Liver (tissue), 9 donors: ENCODE data around the gene RAB11FIP3. TPM values are rescaled to one million over a fixed set of nuclear protein-coding genes. Genes with fewer than 3 reads are reported as not detected.

Experiments
- DNase-seq: peaks from one replicate; pipeline ENCODE4 v3.0.0-alpha.2; 2017; ENCODE audit warnings: low spot score
- H3K27ac ChIP-seq, 2 donors: one replicate each; pipeline ENCODE4 v1.7.0; 2013; ENCODE audit warnings: inconsistent platforms in 2 of 2, low read length in 2 of 2, control low read depth in 1 of 2, low read depth in 1 of 2, mild to moderate bottlenecking in 1 of 2
- H3K27me3 ChIP-seq, 4 donors: one replicate each; pipeline versions ENCODE4 v1.6.1 to v1.7.0; 2013; ENCODE audit warnings: low read length in 3 of 4, inconsistent platforms in 1 of 4, mild to moderate bottlenecking in 1 of 4, moderate library complexity in 1 of 4; ENCODE audit not compliant: control insufficient read depth in 4 of 4, insufficient read depth in 4 of 4
- H3K36me3 ChIP-seq, 4 donors: one replicate each; pipeline versions ENCODE4 v1.6.1 to v1.7.0; 2013; ENCODE audit warnings: low read length in 3 of 4, mild to moderate bottlenecking in 3 of 4, low read depth in 1 of 4, moderate library complexity in 1 of 4; ENCODE audit not compliant: control insufficient read depth in 4 of 4, insufficient read depth in 3 of 4
- H3K4me1 ChIP-seq, 4 donors: one replicate each; pipeline versions ENCODE4 v1.6.1 to v1.7.0; 2013; ENCODE audit warnings: low read length in 3 of 4, mild to moderate bottlenecking in 3 of 4, moderate library complexity in 1 of 4; ENCODE audit not compliant: control insufficient read depth in 4 of 4, insufficient read depth in 4 of 4
- H3K4me3 ChIP-seq, 3 donors: one replicate each; pipeline versions ENCODE4 v1.6.1 to v1.7.0; 2013; ENCODE audit warnings: low read length in 3 of 3, control low read depth in 1 of 3, low read depth in 1 of 3, mild to moderate bottlenecking in 1 of 3
- H3K9ac ChIP-seq, 2 donors: one replicate each; pipeline ENCODE4 v1.7.0; 2013; ENCODE audit warnings: low read length in 2 of 2, mild to moderate bottlenecking in 2 of 2, moderate library complexity in 2 of 2, control low read depth in 1 of 2, low read depth in 1 of 2
- H3K9me3 ChIP-seq, 4 donors: one replicate each; pipeline versions ENCODE4 v1.6.1 to v1.7.0; 2013; ENCODE audit warnings: low read length in 3 of 4; ENCODE audit not compliant: control insufficient read depth in 4 of 4
- EGR1 ChIP-seq, 2 donors: IDR thresholded peaks; 2 replicates each; pipeline ENCODE4 v1.6.1; 2016 to 2018; ENCODE audit warnings: antibody characterized with exemption in 2 of 2, low read depth in 2 of 2
- FOXA1 ChIP-seq: IDR thresholded peaks from 2 replicates; pipeline ENCODE4 v1.6.1; 2016; ENCODE audit warnings: antibody characterized with exemption
- FOXA2 ChIP-seq: IDR thresholded peaks from 2 replicates; pipeline ENCODE4 v1.6.1; 2016; ENCODE audit warnings: antibody characterized with exemption
- GABPA ChIP-seq, 2 donors: IDR thresholded peaks in 1 of 2; conservative IDR thresholded peaks in 1 of 2; 2 replicates each; pipeline ENCODE4 v1.6.1; 2016; ENCODE audit warnings: antibody characterized with exemption in 2 of 2, mild to moderate bottlenecking in 1 of 2, moderate library complexity in 1 of 2
- HNF4A ChIP-seq, 2 donors: conservative IDR thresholded peaks; 2 replicates each; pipeline ENCODE4 v1.6.1; 2016; ENCODE audit warnings: antibody characterized with exemption in 2 of 2, mild to moderate bottlenecking in 2 of 2
- HNF4G ChIP-seq: IDR thresholded peaks from 2 replicates; pipeline ENCODE4 v1.6.1; 2016; ENCODE audit warnings: antibody characterized with exemption
- JUND ChIP-seq, 2 donors: IDR thresholded peaks; 2 replicates each; pipeline ENCODE4 v1.6.1; 2016; ENCODE audit warnings: antibody characterized with exemption in 2 of 2
- NR2F2 ChIP-seq: IDR thresholded peaks from 2 replicates; pipeline ENCODE4 v1.6.1; 2016; ENCODE audit warnings: antibody characterized with exemption
- RAD21 ChIP-seq, 2 donors: IDR thresholded peaks; 2 replicates each; pipeline ENCODE4 v1.6.1; 2016; ENCODE audit warnings: antibody characterized with exemption in 2 of 2, mild to moderate bottlenecking in 2 of 2
- RXRA ChIP-seq, 2 donors: IDR thresholded peaks; 2 replicates each; pipeline ENCODE4 v1.6.1; 2017 to 2018; ENCODE audit warnings: antibody characterized with exemption in 2 of 2, mild to moderate bottlenecking in 1 of 2
- SP1 ChIP-seq: IDR thresholded peaks from 2 replicates; pipeline ENCODE4 v1.6.1; 2018; ENCODE audit warnings: antibody characterized with exemption, mild to moderate bottlenecking
- TAF1 ChIP-seq: conservative IDR thresholded peaks from 2 replicates; pipeline ENCODE4 v1.6.1; 2016; ENCODE audit warnings: antibody characterized with exemption, mild to moderate bottlenecking
- YY1 ChIP-seq: IDR thresholded peaks from 2 replicates; pipeline ENCODE4 v1.6.1; 2016; ENCODE audit warnings: antibody characterized with exemption, mild to moderate bottlenecking
- WGBS: extraction: QIAGEN DNeasy Blood & Tissue Kit; methylation state at CpG from one replicate; pipeline ENCODE4 v1.1.7; 2013; 5-methylcytosine and 5-hydroxymethylcytosine counted together
- polyA plus RNA-seq, 2 donors: library from polyadenylated mRNA; stranded (reverse) in 1 of 2; unstranded in 1 of 2; fragments of 200-250 nt in 1 of 2; fragments of >200 nt in 1 of 2; fragmentation: Nextera tagmentation in 1 of 2; extraction: Ambion mirVana in 1 of 2; gene quantifications; one replicate each; pipeline versions ENCODE4 v1.2.1 to v1.2.3, GENCODE V29; 2013 to 2015
- total RNA-seq, 2 donors: library from RNA; depleted of rRNA; stranded (reverse); fragments of >200 nt; gene quantifications; one replicate each; pipeline ENCODE4 v1.2.3, GENCODE V29; 2014
- TF ChIP-seq, protein P1 (sequence below): IDR thresholded peaks from 2 replicates; pipeline ENCODE4 v1.6.1; 2016; ENCODE audit warnings: antibody characterized with exemption, mild to moderate bottlenecking
- TF ChIP-seq, protein P2 (sequence below): IDR thresholded peaks from 2 replicates; pipeline ENCODE4 v1.6.1; 2016; ENCODE audit warnings: antibody characterized with exemption
- TF ChIP-seq, protein P3 (sequence below): fragments of 150-350 bp; IDR thresholded peaks from 2 replicates; pipeline ENCODE4 v1.5.1; 2017; ENCODE audit warnings: improper control_type of control experiment, low read depth, low read length; ENCODE audit not compliant: missing input control
- TF ChIP-seq, protein P4 (sequence below): IDR thresholded peaks from 2 replicates; pipeline ENCODE4 v1.6.1; 2016; ENCODE audit warnings: antibody characterized with exemption
- TF ChIP-seq, protein P5 (sequence below): IDR thresholded peaks from 2 replicates; pipeline ENCODE4 v1.6.1; 2016; ENCODE audit warnings: antibody characterized with exemption
- donor health status: healthy.
- donor health status: healthy.
- donor health status: healthy.
- donor health status: healthy.
- donor health status: healthy.

RAB11FIP3 gene
- total and polyA plus RNA-seq, 4 donors: 3.5 to 29.4 (median 15.7) TPM

DNA sequence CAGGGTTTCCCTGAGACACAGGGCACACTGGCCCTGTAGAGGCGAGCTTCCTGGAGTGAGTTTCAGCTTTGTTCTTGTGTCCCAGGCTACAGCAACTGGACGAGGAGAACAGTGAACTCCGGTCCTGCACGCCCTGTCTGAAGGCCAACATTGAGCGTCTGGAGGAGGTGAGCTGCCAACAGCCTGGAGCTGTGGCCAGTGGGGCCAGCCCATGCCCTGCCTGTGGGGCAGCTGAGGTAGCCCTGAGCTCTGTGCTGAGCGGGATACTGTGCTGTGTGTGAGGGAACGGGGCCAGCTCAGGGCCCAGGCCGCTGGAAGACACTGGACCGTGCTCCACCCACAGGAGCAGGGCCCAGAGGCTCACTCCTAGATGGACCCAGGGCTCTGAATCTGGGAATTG, 93.4 kb downstream of the RAB11FIP3 start:
- DNase-seq: no peak

More for the DNA sequence above, 93.4 kb downstream of the RAB11FIP3 start:
- Histone ChIP-seq H3K9me3 (no peaks in the 10 kb centered on the region), H3K9ac (no peak overlapping the region), H3K4me1 (peaks cover 0 to 5% (median 0%) of the 10 kb centered on the region in 4 donors), H3K27me3 (no peaks in the 10 kb centered on the region), H3K4me3 (no peak overlapping the region), H3K27ac (no peak overlapping the region), H3K36me3 (peaks cover 22 to 46% (median 25%) of the 10 kb centered on the region in 4 donors)
- TF ChIP-seq, protein P1, sequence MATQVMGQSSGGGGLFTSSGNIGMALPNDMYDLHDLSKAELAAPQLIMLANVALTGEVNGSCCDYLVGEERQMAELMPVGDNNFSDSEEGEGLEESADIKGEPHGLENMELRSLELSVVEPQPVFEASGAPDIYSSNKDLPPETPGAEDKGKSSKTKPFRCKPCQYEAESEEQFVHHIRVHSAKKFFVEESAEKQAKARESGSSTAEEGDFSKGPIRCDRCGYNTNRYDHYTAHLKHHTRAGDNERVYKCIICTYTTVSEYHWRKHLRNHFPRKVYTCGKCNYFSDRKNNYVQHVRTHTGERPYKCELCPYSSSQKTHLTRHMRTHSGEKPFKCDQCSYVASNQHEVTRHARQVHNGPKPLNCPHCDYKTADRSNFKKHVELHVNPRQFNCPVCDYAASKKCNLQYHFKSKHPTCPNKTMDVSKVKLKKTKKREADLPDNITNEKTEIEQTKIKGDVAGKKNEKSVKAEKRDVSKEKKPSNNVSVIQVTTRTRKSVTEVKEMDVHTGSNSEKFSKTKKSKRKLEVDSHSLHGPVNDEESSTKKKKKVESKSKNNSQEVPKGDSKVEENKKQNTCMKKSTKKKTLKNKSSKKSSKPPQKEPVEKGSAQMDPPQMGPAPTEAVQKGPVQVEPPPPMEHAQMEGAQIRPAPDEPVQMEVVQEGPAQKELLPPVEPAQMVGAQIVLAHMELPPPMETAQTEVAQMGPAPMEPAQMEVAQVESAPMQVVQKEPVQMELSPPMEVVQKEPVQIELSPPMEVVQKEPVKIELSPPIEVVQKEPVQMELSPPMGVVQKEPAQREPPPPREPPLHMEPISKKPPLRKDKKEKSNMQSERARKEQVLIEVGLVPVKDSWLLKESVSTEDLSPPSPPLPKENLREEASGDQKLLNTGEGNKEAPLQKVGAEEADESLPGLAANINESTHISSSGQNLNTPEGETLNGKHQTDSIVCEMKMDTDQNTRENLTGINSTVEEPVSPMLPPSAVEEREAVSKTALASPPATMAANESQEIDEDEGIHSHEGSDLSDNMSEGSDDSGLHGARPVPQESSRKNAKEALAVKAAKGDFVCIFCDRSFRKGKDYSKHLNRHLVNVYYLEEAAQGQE: no peak
- no peak for TF ChIP-seq TAF1
- TF ChIP-seq, protein P2, sequence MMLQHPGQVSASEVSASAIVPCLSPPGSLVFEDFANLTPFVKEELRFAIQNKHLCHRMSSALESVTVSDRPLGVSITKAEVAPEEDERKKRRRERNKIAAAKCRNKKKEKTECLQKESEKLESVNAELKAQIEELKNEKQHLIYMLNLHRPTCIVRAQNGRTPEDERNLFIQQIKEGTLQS: no peak
- no peak for TF ChIP-seq RXRA (IDR thresholded peaks at IDR 0.05)
- TF ChIP-seq EGR1 (IDR thresholded peaks at IDR 0.05; ENCODE audit: low read depth in 2 of 2): no peak
- no peak for TF ChIP-seq SP1
- no peak for TF ChIP-seq NR2F2
- TF ChIP-seq HNF4A (conservative IDR thresholded peaks at IDR 0.05): no peak
- TF ChIP-seq FOXA2: no peak
- no peak for TF ChIP-seq RAD21 (IDR thresholded peaks at IDR 0.05)
- no peak for TF ChIP-seq YY1
- no peak for TF ChIP-seq GABPA (IDR thresholded peaks at IDR 0.05 in 1 of 2, conservative IDR thresholded peaks at IDR 0.05 in 1 of 2)
- TF ChIP-seq, protein P3, sequence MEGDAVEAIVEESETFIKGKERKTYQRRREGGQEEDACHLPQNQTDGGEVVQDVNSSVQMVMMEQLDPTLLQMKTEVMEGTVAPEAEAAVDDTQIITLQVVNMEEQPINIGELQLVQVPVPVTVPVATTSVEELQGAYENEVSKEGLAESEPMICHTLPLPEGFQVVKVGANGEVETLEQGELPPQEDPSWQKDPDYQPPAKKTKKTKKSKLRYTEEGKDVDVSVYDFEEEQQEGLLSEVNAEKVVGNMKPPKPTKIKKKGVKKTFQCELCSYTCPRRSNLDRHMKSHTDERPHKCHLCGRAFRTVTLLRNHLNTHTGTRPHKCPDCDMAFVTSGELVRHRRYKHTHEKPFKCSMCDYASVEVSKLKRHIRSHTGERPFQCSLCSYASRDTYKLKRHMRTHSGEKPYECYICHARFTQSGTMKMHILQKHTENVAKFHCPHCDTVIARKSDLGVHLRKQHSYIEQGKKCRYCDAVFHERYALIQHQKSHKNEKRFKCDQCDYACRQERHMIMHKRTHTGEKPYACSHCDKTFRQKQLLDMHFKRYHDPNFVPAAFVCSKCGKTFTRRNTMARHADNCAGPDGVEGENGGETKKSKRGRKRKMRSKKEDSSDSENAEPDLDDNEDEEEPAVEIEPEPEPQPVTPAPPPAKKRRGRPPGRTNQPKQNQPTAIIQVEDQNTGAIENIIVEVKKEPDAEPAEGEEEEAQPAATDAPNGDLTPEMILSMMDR: no peak
- no peak for TF ChIP-seq FOXA1
- no peak for TF ChIP-seq HNF4G
- TF ChIP-seq, protein P4, sequence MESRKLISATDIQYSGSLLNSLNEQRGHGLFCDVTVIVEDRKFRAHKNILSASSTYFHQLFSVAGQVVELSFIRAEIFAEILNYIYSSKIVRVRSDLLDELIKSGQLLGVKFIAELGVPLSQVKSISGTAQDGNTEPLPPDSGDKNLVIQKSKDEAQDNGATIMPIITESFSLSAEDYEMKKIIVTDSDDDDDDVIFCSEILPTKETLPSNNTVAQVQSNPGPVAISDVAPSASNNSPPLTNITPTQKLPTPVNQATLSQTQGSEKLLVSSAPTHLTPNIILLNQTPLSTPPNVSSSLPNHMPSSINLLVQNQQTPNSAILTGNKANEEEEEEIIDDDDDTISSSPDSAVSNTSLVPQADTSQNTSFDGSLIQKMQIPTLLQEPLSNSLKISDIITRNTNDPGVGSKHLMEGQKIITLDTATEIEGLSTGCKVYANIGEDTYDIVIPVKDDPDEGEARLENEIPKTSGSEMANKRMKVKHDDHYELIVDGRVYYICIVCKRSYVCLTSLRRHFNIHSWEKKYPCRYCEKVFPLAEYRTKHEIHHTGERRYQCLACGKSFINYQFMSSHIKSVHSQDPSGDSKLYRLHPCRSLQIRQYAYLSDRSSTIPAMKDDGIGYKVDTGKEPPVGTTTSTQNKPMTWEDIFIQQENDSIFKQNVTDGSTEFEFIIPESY: no peak
- TF ChIP-seq, protein P5, sequence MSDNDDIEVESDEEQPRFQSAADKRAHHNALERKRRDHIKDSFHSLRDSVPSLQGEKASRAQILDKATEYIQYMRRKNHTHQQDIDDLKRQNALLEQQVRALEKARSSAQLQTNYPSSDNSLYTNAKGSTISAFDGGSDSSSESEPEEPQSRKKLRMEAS: no peak
- TF ChIP-seq JUND (IDR thresholded peaks at IDR 0.05): no peak
- 83% methylated on average over 9 of the region's 9 CpGs for WGBS
